Ovary (tissue), 10 donors: ENCODE measurements around the gene SLC17A1. TPM values are rescaled to one million over a fixed set of nuclear protein-coding genes. Genes with fewer than 3 reads are reported as not detected.

ENCODE experiments used
- DNase-seq, 5 donors: peaks; one replicate each; pipeline ENCODE4 v3.0.0-alpha.2; 2019 to 2020
- H3K27ac ChIP-seq, 2 donors: fragments of 200-600 bp; one replicate each; pipeline versions ENCODE4 v1.5.1 to v1.8.0; 2019 to 2022
- H3K27me3 ChIP-seq: fragments of 200-600 bp; one replicate; pipeline ENCODE4 v1.8.0; 2022
- H3K36me3 ChIP-seq: fragments of 200-600 bp; sonication (generic); one replicate; pipeline ENCODE4 v1.5.1; 2019
- H3K4me1 ChIP-seq: one replicate; pipeline ENCODE4 v1.8.1; 2013; ENCODE audit warnings: mild to moderate bottlenecking, moderate library complexity; ENCODE audit not compliant: insufficient read depth
- H3K4me3 ChIP-seq: fragments of 200-600 bp; sonication (generic); one replicate; pipeline ENCODE4 v1.5.1; 2017
- H3K9me3 ChIP-seq, 2 donors: fragments of 200-600 bp in 1 of 2; sonication (generic) in 1 of 2; one replicate each; pipeline versions ENCODE4 v1.5.1 to v1.8.1; 2013 to 2019; ENCODE audit warnings: mild to moderate bottlenecking in 1 of 2, moderate library complexity in 1 of 2
- EP300 ChIP-seq: sonication (generic); formaldehyde crosslinking; IDR thresholded peaks from one replicate; pipeline ENCODE4 v1.6.1; 2017; ENCODE audit warnings: antibody characterized with exemption
- POLR2A ChIP-seq: fragments of 450-650 bp; IDR thresholded peaks from one replicate; pipeline ENCODE4 v1.6.1; 2017; ENCODE audit warnings: antibody characterized with exemption, mild to moderate bottlenecking, moderate library complexity
- WGBS, 3 donors: extraction: QIAGEN DNeasy Blood & Tissue Kit in 1 of 3; methylation state at CpG; one replicate each; pipeline versions ENCODE4 v1.1.5 to v1.1.7; 2013 to 2017; 5-methylcytosine and 5-hydroxymethylcytosine counted together
- intact Hi-C, 4 donors: fragments of 100-400 bp; cut with DNase I; formaldehyde crosslinking; loops; one replicate each; pipeline versions ENCODE4 v1.11.0 to v1.15.1; 2022 to 2023
- long read RNA-seq, 3 donors: library from polyadenylated mRNA in 2 of 3; unstranded in 2 of 3; transcript quantifications; one replicate each; pipeline ENCODE4 v2.0.0 and lab custom pipeline, GENCODE V29; 2021 to 2026
- polyA plus RNA-seq, 2 donors: library from polyadenylated mRNA; stranded (reverse); fragments of 200-250 nt in 1 of 2; fragments of 350-450 nt in 1 of 2; fragmentation: Illumina TruSeq in 1 of 2; extraction: RNeasy Lipid Tissue Mini Kit (QIAGEN cat#74804) in 1 of 2; gene quantifications; one replicate each; pipeline ENCODE4 v1.2.3, GENCODE V29; 2013 to 2014
- total RNA-seq, 7 donors: library from RNA; depleted of rRNA in 2 of 7; stranded (reverse); fragments of >200 nt in 2 of 7; fragmentation: NEBNext Ultra II Directional in 3 of 7; extraction: Animal tissue kit (Norgen Biotek cat#: 25700) in 3 of 7; gene quantifications; one replicate each; pipeline versions ENCODE4 v1.1.0 to v1.2.4, GENCODE V29; 2016 to 2023
- TF ChIP-seq, protein P1 (sequence below), 3 donors: fragments of 450-650 bp in 2 of 3; fragments of 200-600 bp in 1 of 3; IDR thresholded peaks; one replicate each; pipeline versions ENCODE4 v1.5.1 to v1.8.0; 2016 to 2022; ENCODE audit warnings: antibody characterized with exemption in 3 of 3, mild to moderate bottlenecking in 1 of 3
- donor health status: DM: no; HTN: no; CAD: no; lungs with moderate emphysema.
- donor health status: DM: no; HTN: no; CAD: no.
- donor health status: Bipolar disorder and iron deficiency.
- donor health status: DM: yes; HTN: yes; CAD: no.
- donor health status: DM: no; HTN: no; CAD: no.
- donor health status: DM: yes; HTN: yes; CAD: no.

The SLC17A1 gene, protein sequence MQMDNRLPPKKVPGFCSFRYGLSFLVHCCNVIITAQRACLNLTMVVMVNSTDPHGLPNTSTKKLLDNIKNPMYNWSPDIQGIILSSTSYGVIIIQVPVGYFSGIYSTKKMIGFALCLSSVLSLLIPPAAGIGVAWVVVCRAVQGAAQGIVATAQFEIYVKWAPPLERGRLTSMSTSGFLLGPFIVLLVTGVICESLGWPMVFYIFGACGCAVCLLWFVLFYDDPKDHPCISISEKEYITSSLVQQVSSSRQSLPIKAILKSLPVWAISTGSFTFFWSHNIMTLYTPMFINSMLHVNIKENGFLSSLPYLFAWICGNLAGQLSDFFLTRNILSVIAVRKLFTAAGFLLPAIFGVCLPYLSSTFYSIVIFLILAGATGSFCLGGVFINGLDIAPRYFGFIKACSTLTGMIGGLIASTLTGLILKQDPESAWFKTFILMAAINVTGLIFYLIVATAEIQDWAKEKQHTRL
- not detected for total RNA-seq
- polyA plus RNA-seq = under 1 TPM in 1 of 2 donors, not detected in 1; 0.06 TPM
- long read RNA-seq, donor 1 = 0 reads
- long read RNA-seq, donor 2 = 0 reads
- long read RNA-seq, donor 3 = 0 reads

DNA sequence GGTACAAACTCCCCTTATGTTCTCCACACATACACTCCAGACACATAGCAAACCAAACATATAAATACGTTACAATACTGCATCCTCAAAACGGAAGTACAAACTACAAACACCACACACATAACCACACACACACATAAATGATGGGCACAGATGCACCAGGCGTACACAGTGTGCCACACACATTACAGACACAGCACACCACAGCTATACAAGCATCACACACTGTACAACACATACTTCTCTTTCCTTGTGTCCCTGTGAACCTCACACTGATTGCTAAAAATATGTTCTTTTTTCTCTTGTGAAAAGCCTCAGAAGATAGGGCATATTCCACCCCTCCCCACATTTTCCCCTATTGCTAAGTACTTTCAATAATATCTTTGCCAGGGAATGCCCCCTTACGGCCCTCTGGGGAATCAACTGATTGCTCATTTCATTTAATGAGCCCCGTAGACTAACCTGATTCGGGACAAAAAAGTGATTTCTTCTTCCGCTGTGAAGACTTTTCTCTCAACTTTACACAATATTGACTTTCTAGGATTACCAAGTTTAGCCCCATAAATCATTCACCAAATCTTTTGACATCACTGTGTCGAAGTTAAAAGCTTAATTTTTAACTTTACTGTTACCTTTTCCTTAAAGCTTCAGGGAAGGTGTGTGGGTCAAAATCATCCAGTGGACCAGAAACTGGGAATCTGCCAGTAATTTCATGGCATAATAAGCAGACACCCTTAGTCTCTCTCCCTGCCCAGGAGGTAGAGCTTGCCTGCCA lies at the start of gene SLC17A1:
TSS of gene SLC17A1 (minus strand) at position 521 of the 775 bp plus-strand sequence. CDS start 1,495 bp downstream, outside the sequence.
- no peaks in the 10 kb centered on the region for H3K27me3 ChIP-seq
- TF ChIP-seq EP300 (no peak), POLR2A (no peak)
- TF ChIP-seq, protein P1, sequence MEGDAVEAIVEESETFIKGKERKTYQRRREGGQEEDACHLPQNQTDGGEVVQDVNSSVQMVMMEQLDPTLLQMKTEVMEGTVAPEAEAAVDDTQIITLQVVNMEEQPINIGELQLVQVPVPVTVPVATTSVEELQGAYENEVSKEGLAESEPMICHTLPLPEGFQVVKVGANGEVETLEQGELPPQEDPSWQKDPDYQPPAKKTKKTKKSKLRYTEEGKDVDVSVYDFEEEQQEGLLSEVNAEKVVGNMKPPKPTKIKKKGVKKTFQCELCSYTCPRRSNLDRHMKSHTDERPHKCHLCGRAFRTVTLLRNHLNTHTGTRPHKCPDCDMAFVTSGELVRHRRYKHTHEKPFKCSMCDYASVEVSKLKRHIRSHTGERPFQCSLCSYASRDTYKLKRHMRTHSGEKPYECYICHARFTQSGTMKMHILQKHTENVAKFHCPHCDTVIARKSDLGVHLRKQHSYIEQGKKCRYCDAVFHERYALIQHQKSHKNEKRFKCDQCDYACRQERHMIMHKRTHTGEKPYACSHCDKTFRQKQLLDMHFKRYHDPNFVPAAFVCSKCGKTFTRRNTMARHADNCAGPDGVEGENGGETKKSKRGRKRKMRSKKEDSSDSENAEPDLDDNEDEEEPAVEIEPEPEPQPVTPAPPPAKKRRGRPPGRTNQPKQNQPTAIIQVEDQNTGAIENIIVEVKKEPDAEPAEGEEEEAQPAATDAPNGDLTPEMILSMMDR (IDR thresholded peaks at IDR 0.05) = no peak
- H3K4me1 ChIP-seq = no peaks in the 10 kb centered on the region
- no peaks in the 10 kb centered on the region for H3K9me3 ChIP-seq
- intact Hi-C loops = no loop called here
- no peak within 1 kb of the TSS for H3K27ac ChIP-seq
- DNase-seq = no peak
- H3K36me3 ChIP-seq = no peaks in the 10 kb centered on the region
- 74 to 77% (median 75%) methylated on average over 8 of the region's 8 CpGs for WGBS, 3 donors
- no peak within 1 kb of the TSS for H3K4me3 ChIP-seq

DNA sequence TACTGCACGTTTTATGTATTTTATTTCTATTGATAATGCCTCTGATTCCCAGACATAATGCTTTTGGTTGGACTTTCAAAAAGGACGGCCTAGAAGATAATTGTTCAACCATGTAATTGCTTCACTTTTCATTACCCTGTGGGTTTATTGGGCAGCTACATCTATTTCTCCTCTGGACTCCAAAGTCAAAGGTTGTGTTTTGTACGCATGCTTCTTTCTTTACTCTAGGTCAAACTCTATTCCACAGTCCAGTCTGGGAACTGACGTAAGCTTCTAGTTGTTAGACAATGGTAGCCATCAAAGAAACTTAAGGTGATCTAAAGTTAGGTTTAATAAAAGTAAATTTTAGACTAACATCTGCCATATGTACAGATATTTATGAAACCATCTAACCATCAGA lies 48.7 kb upstream of the SLC17A1 start:
- TF ChIP-seq POLR2A (no peak), EP300 (no peak)
- TF ChIP-seq, protein P1 (IDR thresholded peaks at IDR 0.05) = no peak
- intact Hi-C loops = no loop called here
- no peaks in the 10 kb centered on the region for H3K36me3 ChIP-seq
- no peaks in the 10 kb centered on the region for H3K27me3 ChIP-seq
- no peak overlapping the region for H3K4me3 ChIP-seq
- no peaks in the 10 kb centered on the region for H3K9me3 ChIP-seq
- DNase-seq = no peak
- peaks cover 3% of the 10 kb centered on the region for H3K4me1 ChIP-seq
- no peak overlapping the region for H3K27ac ChIP-seq
- 84 to 86% (median 85%) methylated on average over 4 of the region's 4 CpGs for WGBS, 3 donors

DNA sequence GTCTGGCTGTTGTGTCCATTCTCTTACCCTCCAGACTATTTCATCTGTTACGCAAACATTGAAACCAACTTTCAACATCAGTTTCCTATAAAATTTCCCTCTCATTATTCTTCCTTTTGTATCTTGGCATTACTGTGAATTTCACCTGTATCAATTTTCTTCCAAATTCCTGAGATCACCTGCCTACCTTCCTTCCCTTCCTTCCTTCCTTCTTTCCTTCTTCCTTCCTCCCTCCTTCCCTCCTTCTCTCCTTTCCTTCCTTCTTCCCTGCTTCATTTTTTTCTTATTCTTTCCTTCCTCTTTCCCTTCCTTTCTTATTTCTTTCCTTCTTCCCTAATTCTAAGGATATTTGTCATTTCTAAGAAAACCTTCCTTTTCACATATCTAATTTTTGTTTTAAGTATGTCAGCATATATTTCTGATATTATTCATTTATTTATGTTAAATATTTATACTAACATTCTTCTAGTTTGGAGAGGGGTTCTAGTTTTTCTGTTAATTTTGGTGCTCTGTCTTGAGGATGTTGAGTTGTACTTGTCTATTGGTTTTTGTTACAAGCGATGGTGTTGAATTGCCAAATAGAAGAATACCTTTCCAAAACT lies 47.0 kb upstream of the SLC17A1 start:
- intact Hi-C loops = no loop called here
- Histone ChIP-seq H3K27me3 (no peaks in the 10 kb centered on the region), H3K9me3 (no peaks in the 10 kb centered on the region), H3K36me3 (no peaks in the 10 kb centered on the region), H3K4me3 (no peak overlapping the region), H3K4me1 (peaks cover 3% of the 10 kb centered on the region), H3K27ac (no peak overlapping the region)
- TF ChIP-seq EP300 = no peak
- TF ChIP-seq POLR2A = no peak
- TF ChIP-seq, protein P1 (IDR thresholded peaks at IDR 0.05) = no peak
- WGBS, 3 donors = 95 to 98% (median 96%) methylated on average over 2 of the region's 2 CpGs
- DNase-seq = no peak

DNA sequence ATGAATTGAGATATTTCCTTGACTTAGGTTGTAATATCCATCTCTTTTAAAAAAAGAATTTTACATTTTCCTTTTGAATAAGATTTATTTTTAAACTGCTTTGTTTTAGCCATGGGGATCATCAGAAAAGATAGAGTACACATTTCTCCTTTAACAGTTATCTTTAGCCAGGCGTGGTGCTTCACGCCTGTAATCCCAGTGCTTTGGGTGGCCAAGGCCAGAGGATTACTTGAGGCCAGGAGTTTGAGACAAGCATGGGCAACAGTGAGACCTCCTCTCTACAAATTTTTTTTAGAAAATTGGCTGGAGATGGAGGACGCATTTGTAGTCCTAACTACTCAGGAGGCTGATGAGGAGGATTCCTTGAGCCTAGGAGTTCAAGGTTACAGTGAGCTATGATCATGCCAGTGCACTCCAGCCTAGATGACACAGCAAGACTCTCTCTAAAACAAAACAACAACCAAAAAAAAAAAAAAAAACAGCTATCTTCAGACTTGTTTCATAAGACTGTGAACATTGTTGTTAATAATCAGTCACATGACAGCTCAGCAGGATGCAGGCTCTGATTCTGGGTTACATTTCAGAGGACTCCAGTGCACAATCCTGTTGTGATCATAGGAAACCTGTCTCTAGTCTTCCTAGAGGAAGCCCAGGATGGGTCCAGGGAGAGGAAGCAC lies 44.2 kb upstream of the SLC17A1 start:
- intact Hi-C loops = no loop called here
- H3K9me3 ChIP-seq = no peaks in the 10 kb centered on the region
- peak overlapping the region in 1 of 2 donors; percentile 5 for H3K27ac ChIP-seq
- no peaks in the 10 kb centered on the region for H3K27me3 ChIP-seq
- no peaks in the 10 kb centered on the region for H3K36me3 ChIP-seq
- TF ChIP-seq EP300 (no peak), POLR2A (no peak)
- TF ChIP-seq, protein P1 (IDR thresholded peaks at IDR 0.05) = no peak
- WGBS, 3 donors = 9 to 25% (median 16%) methylated on average over 3 of the region's 3 CpGs
- peaks cover 3% of the 10 kb centered on the region for H3K4me1 ChIP-seq
- peak; percentile 13 to 37 (median 16) for DNase-seq
- H3K4me3 ChIP-seq = no peak overlapping the region
